Activated CD8-positive, alpha-beta memory T cell treated with anti-CD3 and anti-CD28 coated beads, Interleukin-2, amount 10 ng/mL, durations not matched to agents 7 days and 5 days (primary cell): ENCODE data around the gene NPW. TPM values are rescaled to one million over a fixed set of nuclear protein-coding genes. Genes with fewer than 3 reads are reported as not detected.

Experiments
- ATAC-seq: fragments of 150-1000 bp; cut with Tn5 transposase; one replicate; pipeline ENCODE4 v1.10.0; 2021; ENCODE audit warnings: moderate library complexity
- CTCF ChIA-PET: fragments of 350-600 bp; sonication (Branson Sonifier 250); formaldehyde crosslinking; loops from one replicate; lab custom pipeline; 2021; ENCODE audit warnings: antibody characterized with exemption; lab: Charles Lee
- DNase-seq: peaks from one replicate; pipeline ENCODE4 v3.0.0-alpha.2; 2020
- H3K27ac Mint-ChIP-seq: one replicate; pipeline ENCODE4 v1.8.0; 2021; ENCODE audit warnings: mild to moderate bottlenecking, mixed read lengths
- H3K27me3 Mint-ChIP-seq: one replicate; pipeline ENCODE4 v1.8.0; 2021; ENCODE audit warnings: mixed read lengths
- H3K36me3 Mint-ChIP-seq: one replicate; pipeline ENCODE4 v1.8.0; 2021; ENCODE audit warnings: mild to moderate bottlenecking, mixed read lengths
- H3K4me1 Mint-ChIP-seq: one replicate; pipeline ENCODE4 v1.8.0; 2021; ENCODE audit warnings: mixed read lengths
- H3K4me3 Mint-ChIP-seq: one replicate; pipeline ENCODE4 v1.8.0; 2021; ENCODE audit warnings: mild to moderate bottlenecking, moderate library complexity, mixed read lengths
- H3K9me3 Mint-ChIP-seq: one replicate; pipeline ENCODE4 v1.8.0; 2022; ENCODE audit warnings: low read depth, mixed read lengths
- total RNA-seq, 2 experiments: library from RNA; stranded (reverse); gene quantifications; one replicate each; pipeline ENCODE4 v1.2.3, GENCODE V29; 2021

Gene NPW
- total RNA-seq, 2 experiments from 2014 or later = 1.1 to 6.3 TPM

DNA sequence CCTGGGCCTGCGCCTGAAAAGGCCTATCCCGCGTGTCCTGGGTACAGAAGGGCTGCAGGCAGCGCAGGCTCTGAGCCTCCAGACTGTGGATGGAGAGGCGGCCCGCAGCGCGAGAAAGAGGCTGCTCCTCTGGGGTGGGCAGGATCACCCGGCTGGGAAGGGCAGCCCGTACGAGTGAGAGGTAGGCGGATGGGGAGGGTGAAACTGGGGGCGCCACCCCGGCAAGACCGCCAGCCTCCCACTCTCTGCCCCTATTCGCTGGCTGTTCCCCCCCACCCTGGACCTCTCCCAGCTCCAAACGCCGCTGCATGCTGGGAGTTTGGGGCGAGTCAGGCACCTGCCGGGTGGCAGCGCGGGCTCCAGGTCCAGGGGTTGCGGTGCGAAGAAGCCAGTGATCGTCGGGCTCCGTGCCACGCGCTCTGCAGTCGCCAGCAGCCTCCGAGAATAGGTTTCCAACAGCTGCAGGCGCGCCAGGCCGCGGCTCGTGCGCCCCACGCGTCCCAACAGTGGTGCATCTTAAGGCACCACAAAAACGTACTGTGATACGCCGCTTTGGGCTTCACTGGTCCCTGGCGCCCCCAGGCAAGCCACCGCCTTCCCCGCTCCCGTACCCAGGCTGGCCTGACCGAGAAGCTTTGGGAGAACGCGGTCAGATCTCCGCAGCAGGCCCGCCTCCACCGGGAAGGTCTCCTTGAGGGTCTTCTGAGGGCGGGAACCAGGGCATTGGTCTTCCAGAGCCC lies 39.4 kb upstream of the NPW start:
- CTCF ChIA-PET = no interaction called here
- DNase-seq (no peak), ATAC-seq (no peak)
- peaks cover 39% of the 10 kb centered on the region for H3K27me3 Mint-ChIP-seq
- peaks cover 7% of the 10 kb centered on the region for H3K4me1 Mint-ChIP-seq
- no peak overlapping the region for H3K27ac Mint-ChIP-seq
- peaks cover 7% of the 10 kb centered on the region for H3K36me3 Mint-ChIP-seq
- no peak overlapping the region for H3K4me3 Mint-ChIP-seq
- H3K9me3 Mint-ChIP-seq = no peaks in the 10 kb centered on the region

DNA sequence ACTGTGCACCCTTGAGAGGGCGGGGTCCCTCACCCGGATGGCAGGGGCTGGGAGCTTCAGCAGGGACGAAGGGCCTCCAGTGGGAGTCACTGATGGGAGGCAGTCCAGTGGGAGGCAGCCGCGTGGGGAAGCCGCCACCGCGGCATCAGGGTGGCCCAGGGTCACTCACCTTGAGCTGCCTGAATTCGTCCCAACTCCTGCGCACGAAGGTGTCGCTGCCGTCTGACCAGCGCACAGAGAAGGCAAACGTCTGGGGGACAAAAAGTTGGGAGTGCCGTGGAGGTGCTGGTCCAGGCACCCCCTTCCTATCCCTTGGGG lies 38.9 kb upstream of the NPW start:
- no peak overlapping the region for H3K4me3 Mint-ChIP-seq
- DNase-seq (no peak), ATAC-seq (no peak)
- CTCF ChIA-PET = interaction anchor here (1.7 kb wide), 1 partner anchor 160 kb away, joined by 6 read pairs; no protein-coding TSS in a partner anchor
- H3K4me1 Mint-ChIP-seq = peaks cover 12% of the 10 kb centered on the region
- no peak overlapping the region for H3K27ac Mint-ChIP-seq
- H3K27me3 Mint-ChIP-seq = peaks cover 39% of the 10 kb centered on the region
- peaks cover 7% of the 10 kb centered on the region for H3K36me3 Mint-ChIP-seq
- H3K9me3 Mint-ChIP-seq = no peaks in the 10 kb centered on the region

DNA sequence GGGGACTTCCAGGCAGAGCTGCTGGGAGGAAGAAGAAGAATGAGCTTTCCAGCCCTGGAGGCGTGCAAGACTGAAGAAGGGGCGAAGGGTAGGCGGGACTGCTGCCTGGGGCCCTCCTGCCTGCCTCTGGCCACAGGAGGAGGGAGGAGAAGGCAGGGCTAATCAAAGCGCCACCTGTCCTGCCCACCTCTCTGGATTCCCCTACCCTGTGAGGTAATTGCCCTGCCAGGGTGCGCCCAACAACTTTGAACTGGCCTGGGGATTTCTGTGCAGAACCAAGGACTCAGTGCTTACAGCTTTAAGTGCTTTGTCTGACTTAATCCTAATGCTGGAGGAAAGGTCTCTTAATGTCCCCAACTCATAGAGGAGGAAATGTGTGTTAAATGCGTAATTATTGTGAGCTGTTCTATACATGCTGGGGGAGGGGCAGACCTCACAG lies 38.2 kb upstream of the NPW start, which contains the start of gene NOXO1:
NOXO1 (minus strand) TSS at position 72 of the 439 bp plus-strand sequence. CDS start 290 bp downstream, outside the sequence.
- Mint-ChIP-seq H3K27me3 (peaks cover 39% of the 10 kb centered on the region), H3K36me3 (peaks cover 8% of the 10 kb centered on the region), H3K4me3 (peak within 1 kb of the TSS; percentile 7), H3K27ac (no peak within 1 kb of the TSS), H3K9me3 (no peaks in the 10 kb centered on the region), H3K4me1 (peaks cover 13% of the 10 kb centered on the region)
- no peak for DNase-seq
- CTCF ChIA-PET = interaction anchor here (1.4 to 4.5 kb wide), 4 partner anchors 10 to 159 kb away, joined by 3 to 22 read pairs (median 10); partner anchors contain the start of gene TBL3
- no peak for ATAC-seq

DNA sequence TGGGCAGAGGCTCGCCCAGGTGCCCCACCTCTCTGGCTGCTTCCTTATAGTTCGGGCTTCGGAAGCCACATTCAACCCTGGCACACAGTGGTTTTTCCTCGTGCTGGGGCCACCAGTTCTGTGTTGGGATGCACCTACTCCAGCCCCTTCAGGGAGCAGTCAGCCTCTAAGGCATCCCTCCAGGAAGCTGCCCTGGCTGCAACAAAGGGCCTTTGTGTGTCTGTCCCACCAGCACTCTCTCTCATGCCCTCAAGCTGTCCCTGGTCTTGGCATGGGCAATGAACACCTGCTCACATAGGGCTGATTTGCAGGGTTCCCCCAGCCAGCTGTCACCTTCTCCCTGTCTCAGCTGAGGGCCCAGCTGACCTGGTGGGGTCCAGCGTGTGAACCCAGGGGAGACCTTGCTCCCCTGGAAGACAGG lies 37.6 kb upstream of the NPW start:
- Mint-ChIP-seq H3K27me3 (peaks cover 39% of the 10 kb centered on the region), H3K4me3 (no peak overlapping the region), H3K4me1 (peaks cover 13% of the 10 kb centered on the region), H3K9me3 (no peaks in the 10 kb centered on the region), H3K27ac (no peak overlapping the region), H3K36me3 (peaks cover 11% of the 10 kb centered on the region)
- CTCF ChIA-PET = interaction anchor here (1.4 to 4.5 kb wide), 5 partner anchors 10 to 171 kb away, joined by 3 to 22 read pairs (median 6); partner anchors contain the start of gene TBL3
- ATAC-seq = no peak
- DNase-seq = no peak

DNA sequence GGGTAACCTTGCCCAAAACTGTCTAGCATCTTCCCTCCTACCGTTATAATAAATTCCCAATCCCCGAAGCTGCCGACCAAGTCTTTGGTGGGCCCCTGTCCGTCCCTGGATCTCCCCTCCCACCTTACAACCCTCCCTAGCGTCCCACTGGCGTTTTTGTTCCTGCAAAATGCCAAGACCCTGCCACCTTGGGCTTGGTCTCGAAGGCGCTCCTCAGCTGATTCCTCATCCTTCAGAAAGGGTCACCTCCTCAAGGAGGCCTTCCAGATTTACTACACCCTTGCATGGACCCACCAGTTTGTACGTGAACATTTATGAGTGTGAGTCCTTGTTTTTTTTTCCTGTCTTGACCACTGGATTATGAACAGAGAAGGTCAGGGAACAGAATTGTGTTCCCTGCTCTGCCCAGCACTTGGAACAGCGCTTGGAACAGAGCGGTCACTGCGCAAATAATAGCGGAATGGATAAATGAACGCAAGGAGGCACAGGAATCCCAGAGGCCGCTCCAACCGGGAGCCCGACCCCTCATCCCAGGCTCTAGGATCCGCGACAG lies 36.5 kb upstream of the NPW start:
- DNase-seq = no peak
- peak overlapping the region; percentile 83 for H3K4me3 Mint-ChIP-seq
- no peaks in the 10 kb centered on the region for H3K9me3 Mint-ChIP-seq
- ATAC-seq = no peak
- no peak overlapping the region for H3K27ac Mint-ChIP-seq
- peaks cover 39% of the 10 kb centered on the region for H3K27me3 Mint-ChIP-seq
- peaks cover 13% of the 10 kb centered on the region for H3K4me1 Mint-ChIP-seq
- CTCF ChIA-PET = interaction anchor here (1.1 to 4.5 kb wide), 6 partner anchors 10 to 170 kb away, joined by 3 to 22 read pairs (median 4); partner anchors contain the start of gene TBL3
- peaks cover 8% of the 10 kb centered on the region for H3K36me3 Mint-ChIP-seq

DNA sequence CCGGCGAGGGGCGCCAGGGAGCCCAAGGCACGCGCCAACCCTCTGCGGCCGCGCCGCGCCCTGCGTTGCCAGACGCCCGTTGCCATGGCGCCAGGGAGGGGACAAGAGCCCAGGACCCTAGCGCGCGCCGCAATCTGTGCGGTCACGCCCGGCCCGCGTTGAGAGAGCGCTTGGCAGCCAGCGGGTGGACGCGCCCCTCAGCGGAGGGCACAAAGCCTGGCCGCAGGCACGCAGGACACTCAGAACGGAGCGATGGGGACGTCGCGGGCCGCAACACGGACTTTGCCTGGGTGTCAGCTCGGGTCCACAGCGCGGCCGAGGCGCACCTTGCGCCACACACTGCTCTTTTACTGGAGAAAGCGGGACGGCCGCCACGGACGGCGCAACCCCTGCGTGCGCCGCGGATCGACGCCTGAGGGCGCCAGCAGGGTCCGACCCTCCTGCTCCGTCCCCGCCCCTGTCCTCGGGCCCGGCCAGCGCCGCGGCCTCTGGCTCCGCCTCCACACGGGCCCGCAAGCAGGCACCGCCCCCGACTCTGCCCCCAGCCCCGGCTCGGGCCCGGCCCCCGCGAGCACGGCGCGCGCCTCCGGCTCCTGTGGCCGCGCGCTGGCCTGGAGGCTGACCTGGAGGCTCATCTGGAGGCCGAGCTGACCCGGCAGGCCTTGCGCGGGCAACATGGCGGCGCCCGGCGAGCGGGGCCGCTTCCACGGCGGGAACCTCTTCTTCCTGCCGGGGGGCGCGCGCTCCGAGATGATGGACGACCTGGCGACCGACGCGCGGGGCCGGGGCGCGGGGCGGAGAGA lies 35.8 kb upstream of the NPW start, which contains the start of gene GFER:
GFER (plus strand) TSS at position 650 of the 803 bp plus-strand sequence; CDS start at position 676, 26 bp downstream.
- H3K4me1 Mint-ChIP-seq = peaks cover 13% of the 10 kb centered on the region
- H3K4me3 Mint-ChIP-seq = peak within 1 kb of the TSS; percentile 83
- H3K27ac Mint-ChIP-seq = peak within 1 kb of the TSS; percentile 36
- peaks cover 42% of the 10 kb centered on the region for H3K27me3 Mint-ChIP-seq
- CTCF ChIA-PET = interaction anchor here (1.1 to 4.5 kb wide), 8 partner anchors 9 to 169 kb away, joined by 3 to 22 read pairs (median 4); partner anchors contain the start of genes RPS2 and TBL3
- H3K36me3 Mint-ChIP-seq = peaks cover 8% of the 10 kb centered on the region
- no peaks in the 10 kb centered on the region for H3K9me3 Mint-ChIP-seq
- DNase-seq = peak; percentile 84
- peak; percentile 90 for ATAC-seq

DNA sequence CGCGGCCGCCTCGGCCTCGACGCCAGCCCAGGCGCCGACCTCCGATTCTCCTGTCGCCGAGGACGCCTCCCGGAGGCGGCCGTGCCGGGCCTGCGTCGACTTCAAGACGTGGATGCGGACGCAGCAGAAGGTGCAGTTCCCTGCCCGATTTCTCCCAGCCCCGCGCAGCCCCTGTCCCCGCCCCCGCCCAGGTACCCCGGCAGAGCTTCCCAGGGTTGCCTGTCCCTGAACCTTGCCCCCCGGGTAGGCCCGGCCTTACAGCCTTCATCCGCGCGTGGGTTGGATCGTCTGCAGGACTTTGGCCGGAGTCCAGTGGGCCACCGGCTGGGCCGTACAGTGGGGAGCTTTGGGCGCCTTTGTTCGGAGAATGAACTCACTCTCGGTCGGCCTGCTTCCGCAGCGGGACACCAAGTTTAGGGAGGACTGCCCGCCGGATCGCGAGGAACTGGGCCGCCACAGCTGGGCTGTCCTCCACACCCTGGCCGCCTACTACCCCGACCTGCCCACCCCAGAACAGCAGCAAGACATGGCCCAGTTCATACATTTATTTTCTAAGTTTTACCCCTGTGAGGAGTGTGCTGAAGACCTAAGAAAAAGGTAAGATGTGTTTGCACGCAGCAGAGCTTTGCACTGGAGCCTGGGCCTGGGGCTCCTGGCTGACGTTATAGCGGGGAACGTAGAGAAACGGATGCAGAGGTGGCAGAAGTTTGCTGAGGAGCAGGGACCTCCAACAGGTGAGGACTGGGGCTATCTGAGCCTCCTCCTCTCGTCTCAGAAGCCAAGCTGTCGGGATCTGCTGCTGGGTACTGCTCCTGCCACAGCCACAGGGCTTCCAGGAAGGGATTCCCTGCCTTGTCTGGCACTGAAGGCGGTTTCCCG lies 35.0 kb upstream of the NPW start:
- peaks cover 48% of the 10 kb centered on the region for H3K27me3 Mint-ChIP-seq
- peak overlapping the region; percentile 36 for H3K27ac Mint-ChIP-seq
- peak; percentile 37 for ATAC-seq
- H3K36me3 Mint-ChIP-seq = peaks cover 8% of the 10 kb centered on the region
- no peak for DNase-seq
- peaks cover 13% of the 10 kb centered on the region for H3K4me1 Mint-ChIP-seq
- H3K9me3 Mint-ChIP-seq = no peaks in the 10 kb centered on the region
- CTCF ChIA-PET = interaction anchor here (1.0 to 4.5 kb wide), 8 partner anchors 13 to 171 kb away, joined by 3 to 22 read pairs (median 5); partner anchors contain the start of genes RPS2, TBL3 and TRAF7
- H3K4me3 Mint-ChIP-seq = peak overlapping the region; percentile 83

DNA sequence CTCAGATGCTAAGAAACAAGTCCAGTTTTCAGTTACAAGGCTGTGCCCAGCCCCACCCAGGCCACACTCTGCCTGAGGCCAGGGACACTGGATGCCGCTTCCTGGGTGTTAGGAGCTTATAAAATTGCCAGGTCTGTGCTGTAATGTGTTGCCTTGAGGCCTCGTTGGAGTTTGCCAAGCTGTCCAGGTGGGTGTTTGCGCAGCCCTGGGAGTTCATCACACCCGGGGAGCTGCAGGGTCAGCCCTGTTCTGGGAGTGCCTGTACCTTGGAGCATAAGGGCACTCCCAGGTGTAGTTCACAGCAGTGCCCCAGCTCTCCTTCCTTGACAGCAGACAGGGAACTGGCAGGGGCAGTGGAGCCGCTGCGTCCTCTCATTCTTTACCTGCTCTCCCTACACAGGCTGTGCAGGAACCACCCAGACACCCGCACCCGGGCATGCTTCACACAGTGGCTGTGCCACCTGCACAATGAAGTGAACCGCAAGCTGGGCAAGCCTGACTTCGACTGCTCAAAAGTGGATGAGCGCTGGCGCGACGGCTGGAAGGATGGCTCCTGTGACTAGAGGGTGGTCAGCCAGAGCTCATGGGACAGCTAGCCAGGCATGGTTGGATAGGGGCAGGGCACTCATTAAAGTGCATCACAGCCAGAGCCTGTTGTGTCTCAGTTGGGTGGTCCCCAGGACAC lies 34.0 kb upstream of the NPW start:
- ATAC-seq (no peak), DNase-seq (no peak)
- Mint-ChIP-seq H3K4me3 (peak overlapping the region; percentile 83), H3K27me3 (peaks cover 38% of the 10 kb centered on the region), H3K9me3 (no peaks in the 10 kb centered on the region), H3K36me3 (peaks cover 8% of the 10 kb centered on the region), H3K27ac (no peak overlapping the region), H3K4me1 (peaks cover 13% of the 10 kb centered on the region)
- CTCF ChIA-PET = interaction anchor here (1.0 to 4.5 kb wide), 5 partner anchors 14 to 170 kb away, joined by 3 to 22 read pairs (median 3); partner anchors contain the start of genes TBL3 and TRAF7

DNA sequence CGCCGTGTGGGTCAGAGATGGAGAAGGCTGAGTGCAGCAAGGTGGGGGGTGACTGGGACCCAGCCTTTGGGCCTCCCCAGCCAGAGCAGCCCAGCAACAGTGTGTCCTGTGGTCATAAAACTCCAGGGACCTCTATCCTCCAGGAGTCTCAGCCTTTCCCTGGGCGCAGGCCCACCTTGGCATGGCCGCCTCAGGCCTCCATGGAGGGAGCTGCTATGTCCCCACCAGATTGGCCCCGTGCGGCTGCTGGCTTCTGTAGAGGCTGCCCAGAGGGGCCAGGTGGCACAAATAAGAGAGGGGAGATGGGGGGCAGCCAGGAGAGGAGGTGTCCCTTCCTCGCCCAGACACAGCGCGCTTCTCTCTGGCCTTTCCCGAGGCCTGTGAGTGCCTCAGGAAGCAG lies 32.4 kb upstream of the NPW start:
- Mint-ChIP-seq H3K4me3 (no peak overlapping the region), H3K27me3 (peaks cover 22% of the 10 kb centered on the region), H3K4me1 (peaks cover 25% of the 10 kb centered on the region), H3K36me3 (peaks cover 8% of the 10 kb centered on the region), H3K9me3 (no peaks in the 10 kb centered on the region), H3K27ac (no peak overlapping the region)
- DNase-seq (no peak), ATAC-seq (no peak)
- CTCF ChIA-PET = interaction anchor here (1.2 kb wide), 1 partner anchor 17 kb away, joined by 4 read pairs; no protein-coding TSS in a partner anchor

DNA sequence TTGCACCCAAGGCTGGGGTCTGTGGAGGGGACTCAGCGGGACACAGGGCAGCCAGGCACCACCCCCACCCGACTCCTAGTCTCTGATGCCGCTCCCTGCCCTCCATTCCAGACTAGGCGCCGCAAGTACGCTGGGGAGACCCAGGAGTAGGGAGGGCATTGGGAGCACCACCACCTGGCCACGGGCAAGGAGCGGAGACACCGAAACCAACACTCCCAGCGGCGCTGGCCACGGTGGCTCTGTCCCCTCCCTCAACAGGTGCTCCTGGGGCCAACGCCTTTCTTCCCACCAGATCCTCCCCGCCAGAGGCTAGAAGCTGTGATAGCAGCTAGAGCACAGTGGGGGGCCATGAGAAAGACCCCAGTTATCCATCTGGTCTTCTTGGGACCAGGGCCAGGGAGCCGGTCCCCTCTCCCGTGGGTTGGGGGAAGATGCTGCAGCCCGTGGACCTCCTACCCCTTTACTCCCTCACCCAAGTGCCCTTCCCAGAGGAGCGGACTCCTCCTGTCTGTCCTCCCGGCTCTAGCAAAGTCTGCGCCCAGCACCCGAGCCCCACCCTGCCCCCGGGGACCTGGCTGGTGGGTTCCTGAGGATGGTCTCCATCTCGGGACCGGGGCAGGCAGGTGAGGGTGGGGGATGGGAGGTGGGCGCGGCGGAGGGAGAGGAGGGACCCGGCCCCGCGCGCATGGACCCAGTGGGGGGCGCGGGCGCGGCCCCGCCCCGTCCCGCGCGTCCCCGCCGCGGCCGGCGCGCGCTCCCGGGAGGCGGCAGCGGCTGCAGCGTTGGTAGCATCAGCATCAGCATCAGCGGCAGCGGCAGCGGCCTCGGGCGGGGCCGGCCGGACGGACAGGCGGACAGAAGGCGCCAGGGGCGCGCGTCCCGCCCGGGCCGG lies 30.1 kb upstream of the NPW start, which contains the start of gene SYNGR3:
SYNGR3 (plus strand) TSS at position 762 of the 892 bp plus-strand sequence. CDS start 133 bp downstream, outside the sequence.
- peaks cover 8% of the 10 kb centered on the region for H3K36me3 Mint-ChIP-seq
- CTCF ChIA-PET = no interaction called here
- no peaks in the 10 kb centered on the region for H3K9me3 Mint-ChIP-seq
- H3K4me1 Mint-ChIP-seq = peaks cover 34% of the 10 kb centered on the region
- peak within 1 kb of the TSS; percentile 66 for H3K4me3 Mint-ChIP-seq
- H3K27me3 Mint-ChIP-seq = peaks cover 11% of the 10 kb centered on the region
- peak within 1 kb of the TSS; percentile 78 for H3K27ac Mint-ChIP-seq
- DNase-seq = no peak
- ATAC-seq = no peak

DNA sequence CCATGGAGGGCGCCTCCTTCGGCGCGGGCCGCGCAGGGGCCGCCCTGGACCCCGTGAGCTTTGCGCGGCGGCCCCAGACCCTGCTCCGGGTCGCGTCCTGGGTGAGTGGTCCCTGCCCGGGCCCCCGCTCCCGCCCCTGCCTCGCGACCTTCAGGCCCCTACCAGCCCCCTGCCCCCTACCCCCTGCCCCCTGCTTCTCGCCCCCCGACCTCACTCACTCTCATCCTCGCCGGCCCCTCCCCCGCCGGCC lies 29.6 kb upstream of the NPW start:
- Mint-ChIP-seq H3K36me3 (peaks cover 5% of the 10 kb centered on the region), H3K4me1 (peaks cover 29% of the 10 kb centered on the region), H3K27ac (no peak overlapping the region), H3K27me3 (peaks cover 11% of the 10 kb centered on the region), H3K4me3 (no peak overlapping the region), H3K9me3 (no peaks in the 10 kb centered on the region)
- no peak for DNase-seq
- CTCF ChIA-PET = interaction anchor here (1.0 to 2.2 kb wide), 2 partner anchors 14 to 25 kb away, joined by 5 to 10 read pairs; partner anchors contain the start of gene RPS2
- no peak for ATAC-seq
